H54 (cell line): ENCODE measurements around the gene LAMB3.

Experiments used
- DNase-seq: peaks from one replicate; pipeline ENCODE4 v3.0.0; 2011; ENCODE audit warnings: low spot score, mixed read lengths; ENCODE audit not compliant: insufficient read length
- FAIRE-seq: peaks from 3 replicates; lab custom pipeline; 2011; peaks lifted over from hg19 to GRCh38; lab: Jason Lieb, UNC
- POLR2A ChIP-seq: IDR thresholded peaks from 2 replicates; pipeline ENCODE4 v1.6.1; 2011; ENCODE audit warnings: low read depth, mild to moderate bottlenecking, low read length

The LAMB3 gene

GRCh38 chr1:209633335-209633997 lies 18.8 kb downstream of the LAMB3 start:
- FAIRE-seq (no peak), DNase-seq (no peak)
- TF ChIP-seq POLR2A = no peak

- FAIRE-seq = no peak
- TF ChIP-seq POLR2A = no peak
- no peak for DNase-seq
These were observed 21.6 kb downstream of the LAMB3 start for GRCh38 chr1:209630383-209631225.

GRCh38 chr1:209629621-209630382 lies 22.4 kb downstream of the LAMB3 start:
- TF ChIP-seq POLR2A = no peak
- DNase-seq (no peak), FAIRE-seq (no peak)

- DNase-seq (no peak), FAIRE-seq (no peak)
- TF ChIP-seq POLR2A = no peak
These were observed 23.5 kb downstream of the LAMB3 start for GRCh38 chr1:209628618-209629299.

- no peak for TF ChIP-seq POLR2A
- DNase-seq (peak; percentile 62), FAIRE-seq (no peak)
These were observed 24.5 kb downstream of the LAMB3 start for GRCh38 chr1:209627732-209628196.

GRCh38 chr1:209627027-209627731 lies 25.0 kb downstream of the LAMB3 start:
- FAIRE-seq (no peak), DNase-seq (no peak)
- no peak for TF ChIP-seq POLR2A

GRCh38 chr1:209626346-209627026 lies 25.7 kb downstream of the LAMB3 start:
- DNase-seq (no peak), FAIRE-seq (no peak)
- no peak for TF ChIP-seq POLR2A

GRCh38 chr1:209625791-209626285 lies 26.4 kb downstream of the LAMB3 start:
- FAIRE-seq (no peak), DNase-seq (no peak)
- no peak for TF ChIP-seq POLR2A

GRCh38 chr1:209624558-209625549 lies 27.4 kb downstream of the LAMB3 start:
- TF ChIP-seq POLR2A = no peak
- FAIRE-seq (no peak), DNase-seq (peak; percentile 27)

GRCh38 chr1:209622841-209623829 lies 29.1 kb downstream of the LAMB3 start:
- DNase-seq (no peak), FAIRE-seq (no peak)
- no peak for TF ChIP-seq POLR2A
